Neural cell (in vitro differentiated cells): ENCODE measurements around the gene POLR3B. TPM values are rescaled to one million over a fixed set of nuclear protein-coding genes. Genes with fewer than 3 reads are reported as not detected.

ENCODE experiments used
- H2AFZ ChIP-seq: fragments of 200-600, 300-800 bp; sonication (generic), shearing (Covaris generic); 2 replicates; pipeline ENCODE4 v1.6.0; 2014; ENCODE audit warnings: low read depth, mild to moderate bottlenecking, antibody characterized with exemption, low read length, moderate library complexity
- H3F3A ChIP-seq: fragments of 200-600 bp; shearing (Covaris generic); 2 replicates; pipeline ENCODE4 v1.6.1; 2016; ENCODE audit warnings: mild to moderate bottlenecking, moderate library complexity, mixed read lengths, antibody characterized with exemption, low read length; ENCODE audit not compliant: insufficient read depth, poor library complexity, severe bottlenecking
- H3K27ac ChIP-seq: fragments of 200-600, 300-800 bp; sonication (generic), shearing (Covaris generic); 2 replicates; pipeline ENCODE4 v1.5.1; 2014; ENCODE audit warnings: mild to moderate bottlenecking, low read length, moderate library complexity
- H3K27me3 ChIP-seq: fragments of 300-800, 200-600 bp; sonication (generic), shearing (Covaris generic); 2 replicates; pipeline ENCODE4 v1.6.0; 2014; ENCODE audit warnings: mild to moderate bottlenecking, low read depth, low read length, moderate library complexity; ENCODE audit not compliant: insufficient read depth
- H3K36me3 ChIP-seq: fragments of 300-800, 200-600 bp; sonication (generic), shearing (Covaris generic); 2 replicates; pipeline ENCODE4 v1.5.1; 2014; ENCODE audit warnings: mild to moderate bottlenecking, antibody characterized with exemption, low read length, moderate library complexity; ENCODE audit not compliant: insufficient read depth
- H3K4me2 ChIP-seq: fragments of 300-800, 200-600 bp; sonication (generic), shearing (Covaris generic); 2 replicates; pipeline ENCODE4 v1.6.0; 2014; ENCODE audit warnings: mild to moderate bottlenecking, low read length
- H3K4me3 ChIP-seq: fragments of 300-800, 200-600 bp; sonication (generic), shearing (Covaris generic); 2 replicates; pipeline ENCODE4 v1.5.1; 2014; ENCODE audit warnings: mild to moderate bottlenecking, low read length, moderate library complexity
- H3K79me2 ChIP-seq: fragments of 200-600 bp; shearing (Covaris generic); replicated peaks from 2 replicates; pipeline ENCODE4 v1.6.0; 2014; ENCODE audit warnings: mild to moderate bottlenecking, low read length, moderate library complexity; ENCODE audit not compliant: insufficient read depth
- H3K9ac ChIP-seq: fragments of 300-800, 200-600 bp; sonication (generic), shearing (Covaris generic); 2 replicates; pipeline ENCODE4 v1.6.1; 2016; ENCODE audit warnings: mild to moderate bottlenecking, low read length, mixed read lengths
- H3K9me2 ChIP-seq: fragments of 200-600 bp; shearing (Covaris generic); 2 replicates; pipeline ENCODE4 v1.6.1; 2016; ENCODE audit warnings: mild to moderate bottlenecking, low read length, mixed read lengths; ENCODE audit not compliant: insufficient read depth
- H3K9me3 ChIP-seq: fragments of 200-600, 300-800 bp; sonication (generic), shearing (Covaris generic); 2 replicates; pipeline ENCODE4 v1.6.1; 2016; ENCODE audit warnings: mild to moderate bottlenecking, mixed run types, low read length, moderate library complexity, mixed read lengths
- H4K20me1 ChIP-seq: fragments of 200-600 bp; shearing (Covaris generic); 2 replicates; pipeline ENCODE4 v1.6.1; 2016; ENCODE audit warnings: mild to moderate bottlenecking, mixed run types; ENCODE audit not compliant: insufficient read depth
- CTCF ChIP-seq: fragments of 450-650 bp; IDR thresholded peaks from 2 replicates; pipeline ENCODE4 v1.5.1; 2014; ENCODE audit warnings: antibody characterized with exemption, mild to moderate bottlenecking, moderate library complexity; ENCODE audit not compliant: poor library complexity, severe bottlenecking
- EP300 ChIP-seq: fragments of 450-650 bp; conservative IDR thresholded peaks from 2 replicates; pipeline ENCODE4 v1.6.1; 2014; ENCODE audit warnings: antibody characterized with exemption, mild to moderate bottlenecking, moderate library complexity; ENCODE audit not compliant: poor library complexity, severe bottlenecking
- EZH2 ChIP-seq: fragments of 200-600, 300-800 bp; shearing (Covaris generic), sonication (generic); IDR thresholded peaks from 2 replicates; pipeline ENCODE4 v1.6.1; 2014; ENCODE audit warnings: antibody characterized with exemption, low read length, borderline replicate concordance, mild to moderate bottlenecking; ENCODE audit not compliant: insufficient read depth, poor library complexity, severe bottlenecking
- MXI1 ChIP-seq: fragments of 450-650 bp; conservative IDR thresholded peaks from 2 replicates; pipeline ENCODE4 v1.6.1; 2014; ENCODE audit warnings: antibody characterized with exemption, mild to moderate bottlenecking; ENCODE audit not compliant: poor library complexity, severe bottlenecking
- RAD21 ChIP-seq: fragments of 450-650 bp; conservative IDR thresholded peaks from 2 replicates; pipeline ENCODE4 v1.6.1; 2014; ENCODE audit warnings: antibody characterized with exemption, mild to moderate bottlenecking, moderate library complexity
- REST ChIP-seq: IDR thresholded peaks from 2 replicates; pipeline ENCODE4 v1.6.1; 2012; ENCODE audit warnings: borderline replicate concordance
- SMC3 ChIP-seq: fragments of 450-650 bp; conservative IDR thresholded peaks from 2 replicates; pipeline ENCODE4 v1.6.1; 2014; ENCODE audit warnings: antibody characterized with exemption, mild to moderate bottlenecking, moderate library complexity; ENCODE audit not compliant: poor library complexity
- polyA plus RNA-seq: library from polyadenylated mRNA; depleted of rRNA; stranded (reverse); fragments of >200 nt; gene quantifications from 2 replicates; pipeline ENCODE4 v1.2.3, GENCODE V29; 2014

Gene POLR3B
- polyA plus RNA-seq, 1 donor from 2014 or later, result 4.3 TPM

DNA sequence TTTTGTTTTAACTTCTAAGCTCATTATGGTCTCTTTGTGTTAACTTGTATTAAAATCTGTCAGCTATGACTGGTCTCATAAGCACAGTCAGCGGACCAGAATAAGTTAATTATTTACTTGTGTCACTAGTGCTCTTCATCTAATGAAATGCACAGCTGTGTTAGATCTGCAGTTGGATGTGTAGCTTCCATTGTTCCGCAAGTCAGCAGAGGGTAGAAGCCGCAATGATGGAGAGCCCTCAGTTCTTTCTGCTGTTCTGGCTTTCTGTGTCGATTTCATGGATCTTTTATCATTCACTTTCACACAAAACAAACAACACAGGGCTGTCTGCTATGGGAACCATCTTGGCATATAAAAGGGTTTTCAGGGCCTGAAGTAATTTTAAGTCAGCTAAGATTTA is 136.0 kb downstream of the POLR3B start:
- Histone ChIP-seq H3K79me2 (no peaks in the 10 kb centered on the region), H3K4me3 (no peak overlapping the region), H3K9me3 (no peaks in the 10 kb centered on the region), H3K27me3 (no peaks in the 10 kb centered on the region), H3K4me2 (no peak overlapping the region), H3K9me2 (no peaks in the 10 kb centered on the region), H3K36me3 (peaks cover 7% of the 10 kb centered on the region), H3K27ac (no peak overlapping the region), H4K20me1 (no peaks in the 10 kb centered on the region), H3K9ac (no peak overlapping the region), H3F3A (no peaks in the 10 kb centered on the region), H2AFZ (no peak overlapping the region)
- no peak for TF ChIP-seq REST
- TF ChIP-seq RAD21, result no peak
- no peak for TF ChIP-seq SMC3
- TF ChIP-seq EP300, result no peak
- TF ChIP-seq EZH2, result no peak

DNA sequence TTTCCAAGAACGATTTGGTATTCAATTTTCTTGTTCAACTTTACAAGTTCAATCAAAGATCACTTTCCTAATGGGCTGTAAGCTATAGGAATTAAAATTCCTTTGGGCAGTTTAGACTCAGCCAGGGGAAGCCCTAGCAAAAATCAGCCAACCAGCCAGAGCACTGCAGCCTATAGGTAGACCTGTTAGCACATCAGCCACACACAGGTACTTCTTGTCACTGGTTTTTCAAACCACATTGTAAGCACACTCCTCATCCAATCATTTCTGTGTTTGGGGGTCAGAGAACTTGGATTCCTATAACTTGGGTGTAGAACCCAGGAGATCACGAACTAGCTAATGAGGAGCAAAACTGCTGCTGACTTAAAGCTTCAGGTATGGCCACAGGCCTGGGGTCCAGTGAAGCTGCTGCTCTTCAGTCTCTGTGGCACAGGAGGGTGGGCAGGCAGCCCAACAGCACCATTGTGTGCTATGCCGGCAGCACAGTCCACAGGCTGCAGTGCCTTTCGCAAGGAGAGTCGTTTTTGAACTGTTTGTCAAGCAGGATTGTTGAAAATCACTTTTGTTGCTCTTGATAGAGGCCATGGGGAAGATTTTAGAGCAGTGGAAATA is 137.9 kb downstream of the POLR3B start:
- H4K20me1 ChIP-seq, result no peaks in the 10 kb centered on the region
- no peaks in the 10 kb centered on the region for H3K9me3 ChIP-seq
- no peaks in the 10 kb centered on the region for H3F3A ChIP-seq
- H3K4me2 ChIP-seq, result no peak overlapping the region
- H3K4me3 ChIP-seq, result no peak overlapping the region
- peaks cover 7% of the 10 kb centered on the region for H3K36me3 ChIP-seq
- no peak overlapping the region for H2AFZ ChIP-seq
- H3K79me2 ChIP-seq, result no peaks in the 10 kb centered on the region
- no peaks in the 10 kb centered on the region for H3K27me3 ChIP-seq
- TF ChIP-seq CTCF, result no peak
- no peak for TF ChIP-seq MXI1
- no peak for TF ChIP-seq SMC3
- TF ChIP-seq EP300, result no peak
- no peak for TF ChIP-seq EZH2
- no peak for TF ChIP-seq RAD21
- no peak for TF ChIP-seq REST
- no peak overlapping the region for H3K27ac ChIP-seq
- no peak overlapping the region for H3K9ac ChIP-seq
- H3K9me2 ChIP-seq, result no peaks in the 10 kb centered on the region
